Gastrocnemius medialis (tissue), 4 donors: ENCODE data around the gene C1QTNF7.

Source experiments
- CTCF ChIP-seq, 5 experiments: fragments of 450-650 bp in 3 of 5; fragments of 200-600 bp in 2 of 5; sonication (generic) in 2 of 5; IDR thresholded peaks in 4 of 5; conservative IDR thresholded peaks in 1 of 5; 1 replicate in 4 of 5; 2 replicates in 1 of 5; pipeline ENCODE4 v1.5.1; 2016 to 2019; ENCODE audit warnings: antibody characterized with exemption in 5 of 5, mild to moderate bottlenecking in 3 of 5, moderate library complexity in 3 of 5
- POLR2A ChIP-seq, 2 donors: fragments of 450-650 bp; IDR thresholded peaks; one replicate each; pipeline ENCODE4 v1.6.1; 2017; ENCODE audit warnings: antibody characterized with exemption in 2 of 2, mild to moderate bottlenecking in 2 of 2, moderate library complexity in 2 of 2

DNA sequence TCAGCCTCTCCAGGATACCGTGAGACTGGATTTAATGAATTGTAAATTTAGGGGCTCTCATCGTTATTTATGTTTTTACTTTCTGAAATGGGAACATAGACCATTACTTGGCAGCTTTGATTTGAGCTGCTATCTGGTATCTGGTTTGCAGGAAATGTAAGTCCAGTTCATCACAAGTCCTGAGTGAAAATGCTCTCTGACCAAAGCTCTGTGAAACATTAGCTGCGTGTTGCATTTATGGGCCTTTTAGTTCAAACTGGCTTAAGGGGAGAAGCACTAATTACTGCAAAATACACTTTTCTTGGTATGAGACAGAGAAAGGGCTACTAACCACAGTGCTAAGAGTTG, 42.3 kb downstream of the C1QTNF7 start:
- TF ChIP-seq CTCF (IDR thresholded peaks at IDR 0.05 in 4 of 5, conservative IDR thresholded peaks at IDR 0.05 in 1 of 5) (no peak), POLR2A (IDR thresholded peaks at IDR 0.05) (no peak)
